SK-N-SH (cell line): ENCODE data around the gene POLR2J. TPM values are rescaled to one million over a fixed set of nuclear protein-coding genes. Genes with fewer than 3 reads are reported as not detected.

Source experiments
- CTCF ChIA-PET: fragments of 300-600, 350-600 bp; formaldehyde crosslinking; extraction: SDS; loops from one replicate; lab custom pipeline; 2021; lab: Yijun Ruan, JAX
- POLR2A ChIA-PET: fragments of 350-600 bp; sonication (Branson Sonifier 250); formaldehyde crosslinking; extraction: SDS; loops from one replicate; lab custom pipeline; 2020; ENCODE audit warnings: antibody characterized with exemption, inconsistent platforms; lab: Yijun Ruan, JAX
- DNase-seq: peaks from one replicate; pipeline ENCODE4 v3.0.0; 2012
- H2AFZ ChIP-seq: fragments of 200-600 bp; sonication (generic); 2 replicates; pipeline ENCODE4 v1.8.1; 2016; ENCODE audit warnings: antibody characterized with exemption, mild to moderate bottlenecking, low read depth
- H3F3A ChIP-seq: fragments of 200-600 bp; sonication (generic); replicated peaks from 2 replicates; pipeline ENCODE3; 2016; ENCODE audit warnings: antibody characterized with exemption, mild to moderate bottlenecking; ENCODE audit not compliant: insufficient read depth
- H3K27ac ChIP-seq, 2 experiments: fragments of 200-500 bp in 1 of 2; fragments of 200-600 bp in 1 of 2; sonication (Bioruptor generic) in 1 of 2; sonication (generic), shearing (Covaris generic) in 1 of 2; 2 replicates each; pipeline versions ENCODE4 v1.5.1 to v1.6.1; 2014 to 2016; ENCODE audit warnings: low read depth in 2 of 2, inconsistent platforms in 1 of 2, low read length in 1 of 2, mild to moderate bottlenecking in 1 of 2, mixed read lengths in 1 of 2
- H3K27me3 ChIP-seq: fragments of 200-600 bp; sonication (generic), shearing (Covaris generic); 2 replicates; pipeline ENCODE4 v1.6.1; 2016; ENCODE audit warnings: mixed run types; ENCODE audit not compliant: insufficient read depth
- H3K36me3 ChIP-seq, 2 experiments: fragments of 200-500 bp in 1 of 2; fragments of 200-600 bp in 1 of 2; sonication (Bioruptor generic) in 1 of 2; sonication (generic) in 1 of 2; replicated peaks in 1 of 2; 2 replicates each; pipeline versions ENCODE3 to v1.5.1; 2014 to 2016; ENCODE audit warnings: low read length in 1 of 2, mild to moderate bottlenecking in 1 of 2; ENCODE audit not compliant: insufficient read depth in 2 of 2, control insufficient read depth in 1 of 2
- H3K4me1 ChIP-seq, 2 experiments: fragments of 200-500 bp in 1 of 2; fragments of 200-600 bp in 1 of 2; sonication (Bioruptor generic) in 1 of 2; sonication (generic), shearing (Covaris generic) in 1 of 2; 2 replicates each; pipeline versions ENCODE4 v1.5.1 to v1.6.1; 2014 to 2016; ENCODE audit warnings: low read depth in 1 of 2, low read length in 1 of 2, mixed run types in 1 of 2; ENCODE audit not compliant: insufficient read depth in 2 of 2, control insufficient read depth in 1 of 2
- H3K4me2 ChIP-seq: fragments of 200-600 bp; sonication (generic), shearing (Covaris generic); 2 replicates; pipeline ENCODE4 v1.6.1; 2017; ENCODE audit warnings: mixed run types
- H3K4me3 ChIP-seq, 2 experiments: fragments of 200-500 bp in 1 of 2; fragments of 200-600 bp in 1 of 2; sonication (Bioruptor generic) in 1 of 2; sonication (generic), shearing (Covaris generic) in 1 of 2; 2 replicates each; pipeline versions ENCODE4 v1.5.1 to v1.8.1; 2014 to 2016; ENCODE audit warnings: low read depth in 2 of 2, inconsistent platforms in 1 of 2, low read length in 1 of 2, mild to moderate bottlenecking in 1 of 2, mixed read lengths in 1 of 2, moderate library complexity in 1 of 2
- H3K79me2 ChIP-seq: fragments of 200-600 bp; sonication (generic); 2 replicates; pipeline ENCODE4 v1.8.1; 2017; ENCODE audit warnings: mild to moderate bottlenecking; ENCODE audit not compliant: insufficient read depth
- H3K9ac ChIP-seq: fragments of 200-600 bp; sonication (generic); 2 replicates; pipeline ENCODE4 v1.6.1; 2017; ENCODE audit warnings: mixed run types
- H3K9me2 ChIP-seq: fragments of 200-600 bp; sonication (generic); 2 replicates; pipeline ENCODE4 v1.6.1; 2017; ENCODE audit warnings: mixed run types
- H3K9me3 ChIP-seq: fragments of 200-600 bp; sonication (generic); 2 replicates; pipeline ENCODE4 v1.6.1; 2017; ENCODE audit warnings: mixed run types, mild to moderate bottlenecking, moderate library complexity
- H4K20me1 ChIP-seq: fragments of 200-600 bp; sonication (generic); 2 replicates; pipeline ENCODE4 v1.6.1; 2017; ENCODE audit warnings: mild to moderate bottlenecking, mixed run types; ENCODE audit not compliant: insufficient read depth
- FOXJ3 ChIP-seq: sonication (generic); formaldehyde crosslinking; IDR thresholded peaks from 2 replicates; pipeline ENCODE4 v1.5.1; 2020; ENCODE audit warnings: mild to moderate bottlenecking, missing genetic modification reagents
- GABPA ChIP-seq: IDR thresholded peaks from 2 replicates; pipeline ENCODE4 v1.4.0; 2012; ENCODE audit warnings: low read depth, mild to moderate bottlenecking
- JUND ChIP-seq: IDR thresholded peaks from 2 replicates; pipeline ENCODE4 v1.4.0; 2012
- NRF1 ChIP-seq: IDR thresholded peaks from 2 replicates; pipeline ENCODE4 v1.6.1; 2012; ENCODE audit warnings: low read depth, mild to moderate bottlenecking, low read length
- RCOR1 ChIP-seq: fragments of 150-350 bp; IDR thresholded peaks from 2 replicates; pipeline ENCODE4 v1.6.1; 2017; ENCODE audit warnings: antibody characterized with exemption, low read length
- SIN3A ChIP-seq: IDR thresholded peaks from 2 replicates; pipeline ENCODE4 v1.6.1; 2012; ENCODE audit warnings: low read depth, mild to moderate bottlenecking, low read length, moderate library complexity, borderline replicate concordance
- WGBS: methylation state at CpG from one replicate; pipeline ENCODE4 v1.1.6; 2017; ENCODE audit warnings: low lambda C conversion rate; 5-methylcytosine and 5-hydroxymethylcytosine counted together
- polyA plus RNA-seq, 3 experiments: library from polyadenylated mRNA; depleted of rRNA; stranded (reverse); fragments of >200 nt; gene quantifications; 2 replicates each; pipeline ENCODE4 v1.2.3, GENCODE V29; 2012
- TF ChIP-seq, protein P1 (sequence below): fragments of 200-600 bp; sonication (generic); IDR thresholded peaks from 2 replicates; pipeline ENCODE4 v1.6.1; 2017; ENCODE audit warnings: antibody characterized with exemption, mild to moderate bottlenecking, moderate library complexity
- TF ChIP-seq, protein P2 (sequence below): IDR thresholded peaks from 2 replicates; pipeline ENCODE4 v1.4.0; 2012; ENCODE audit warnings: low read depth, borderline replicate concordance
- TF ChIP-seq, protein P3 (sequence below): IDR thresholded peaks from 2 replicates; pipeline ENCODE4; 2012
- TF ChIP-seq, protein P4 (sequence below): fragments of 150-350 bp; IDR thresholded peaks from 2 replicates; pipeline ENCODE4 v1.6.1; 2017; ENCODE audit warnings: antibody characterized with exemption, low read length, low read depth, borderline replicate concordance

POLR2J gene
- polyA plus RNA-seq, 1 of the 3 experiments (the other 2 are of a cell fraction) = 299 TPM

DNA sequence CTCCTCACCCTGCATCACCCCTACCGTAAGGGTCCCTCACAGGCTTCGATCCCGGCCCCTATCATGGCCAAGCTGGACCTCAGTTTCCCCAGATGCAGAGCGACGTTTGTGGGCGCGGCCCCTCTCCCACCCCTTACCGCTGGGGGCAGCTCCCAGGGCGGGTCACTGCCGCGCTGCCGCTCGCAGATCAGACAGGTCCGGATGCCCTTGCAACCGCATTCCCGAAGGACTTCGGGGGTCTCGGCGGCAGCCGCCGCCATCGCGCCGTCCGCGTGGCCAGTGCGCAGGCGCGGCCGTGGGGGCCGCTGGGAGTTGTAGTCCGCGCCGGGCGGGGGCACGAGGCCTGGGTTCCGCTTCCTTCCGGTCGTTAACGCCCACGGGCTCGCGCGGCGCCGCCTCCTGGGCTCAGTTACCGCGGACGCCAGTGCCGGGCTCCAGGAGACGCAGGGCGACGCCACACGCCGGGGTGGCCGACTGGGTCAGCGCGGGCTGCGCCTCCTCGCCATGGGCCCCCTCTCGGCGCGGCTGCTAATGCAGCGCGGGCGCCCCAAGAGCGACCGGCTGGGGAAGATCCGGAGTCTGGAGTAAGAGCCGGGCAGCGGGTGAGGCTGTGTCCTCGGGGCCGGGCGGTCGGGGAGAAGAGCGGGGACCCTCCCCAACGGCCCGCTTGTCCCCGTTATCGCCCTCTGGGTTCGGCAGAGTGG lies 14.0 kb downstream of the POLR2J start, which contains the start of the genes ALKBH4 and LRWD1 (continued):
- TF ChIP-seq, protein P1, sequence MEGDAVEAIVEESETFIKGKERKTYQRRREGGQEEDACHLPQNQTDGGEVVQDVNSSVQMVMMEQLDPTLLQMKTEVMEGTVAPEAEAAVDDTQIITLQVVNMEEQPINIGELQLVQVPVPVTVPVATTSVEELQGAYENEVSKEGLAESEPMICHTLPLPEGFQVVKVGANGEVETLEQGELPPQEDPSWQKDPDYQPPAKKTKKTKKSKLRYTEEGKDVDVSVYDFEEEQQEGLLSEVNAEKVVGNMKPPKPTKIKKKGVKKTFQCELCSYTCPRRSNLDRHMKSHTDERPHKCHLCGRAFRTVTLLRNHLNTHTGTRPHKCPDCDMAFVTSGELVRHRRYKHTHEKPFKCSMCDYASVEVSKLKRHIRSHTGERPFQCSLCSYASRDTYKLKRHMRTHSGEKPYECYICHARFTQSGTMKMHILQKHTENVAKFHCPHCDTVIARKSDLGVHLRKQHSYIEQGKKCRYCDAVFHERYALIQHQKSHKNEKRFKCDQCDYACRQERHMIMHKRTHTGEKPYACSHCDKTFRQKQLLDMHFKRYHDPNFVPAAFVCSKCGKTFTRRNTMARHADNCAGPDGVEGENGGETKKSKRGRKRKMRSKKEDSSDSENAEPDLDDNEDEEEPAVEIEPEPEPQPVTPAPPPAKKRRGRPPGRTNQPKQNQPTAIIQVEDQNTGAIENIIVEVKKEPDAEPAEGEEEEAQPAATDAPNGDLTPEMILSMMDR = peak; percentile 16; the same call in 1 of the 2 replicates
- TF ChIP-seq GABPA (peak; percentile 90), FOXJ3 (no peak), NRF1 (peak; percentile 92), RCOR1 (no peak), JUND (no peak)
- TF ChIP-seq, protein P2, sequence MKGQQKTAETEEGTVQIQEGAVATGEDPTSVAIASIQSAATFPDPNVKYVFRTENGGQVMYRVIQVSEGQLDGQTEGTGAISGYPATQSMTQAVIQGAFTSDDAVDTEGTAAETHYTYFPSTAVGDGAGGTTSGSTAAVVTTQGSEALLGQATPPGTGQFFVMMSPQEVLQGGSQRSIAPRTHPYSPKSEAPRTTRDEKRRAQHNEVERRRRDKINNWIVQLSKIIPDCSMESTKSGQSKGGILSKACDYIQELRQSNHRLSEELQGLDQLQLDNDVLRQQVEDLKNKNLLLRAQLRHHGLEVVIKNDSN = peak; percentile 75
- TF ChIP-seq, protein P3, sequence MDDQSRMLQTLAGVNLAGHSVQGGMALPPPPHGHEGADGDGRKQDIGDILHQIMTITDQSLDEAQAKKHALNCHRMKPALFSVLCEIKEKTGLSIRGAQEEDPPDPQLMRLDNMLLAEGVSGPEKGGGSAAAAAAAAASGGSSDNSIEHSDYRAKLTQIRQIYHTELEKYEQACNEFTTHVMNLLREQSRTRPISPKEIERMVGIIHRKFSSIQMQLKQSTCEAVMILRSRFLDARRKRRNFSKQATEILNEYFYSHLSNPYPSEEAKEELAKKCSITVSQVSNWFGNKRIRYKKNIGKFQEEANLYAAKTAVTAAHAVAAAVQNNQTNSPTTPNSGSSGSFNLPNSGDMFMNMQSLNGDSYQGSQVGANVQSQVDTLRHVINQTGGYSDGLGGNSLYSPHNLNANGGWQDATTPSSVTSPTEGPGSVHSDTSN = no peak

GRCh38 chr7:102463841-102464576 lies 14.7 kb downstream of the POLR2J start:
- DNase-seq = peak; percentile 76

More at GRCh38 chr7:102463841-102464576, 14.7 kb downstream of the POLR2J start:
- H4K20me1 ChIP-seq = peaks cover 4% of the 10 kb centered on the region; the same call in 1 of the 2 replicates
- WGBS = 9% methylated on average over 21 of the region's 24 CpGs
- H3K36me3 ChIP-seq = peaks cover 10 to 16% of the 10 kb centered on the region in 2 experiments
- no peaks in the 10 kb centered on the region for H3K9me2 ChIP-seq
- ChIA-PET CTCF (interaction anchor here (0.9 to 3.6 kb wide), 10 partner anchors 8 to 185 kb away, joined by 3 to 19 read pairs (median 5); no protein-coding TSS in a partner anchor), POLR2A (interaction anchor here (0.9 to 2.6 kb wide), 4 partner anchors 9 to 68 kb away, joined by 4 to 12 read pairs (median 8); partner anchors contain the start of gene PRKRIP1)
- no peaks in the 10 kb centered on the region for H3K27me3 ChIP-seq
- no peaks in the 10 kb centered on the region for H3K9me3 ChIP-seq
- peak overlapping the region; percentile 91 for H2AFZ ChIP-seq
- peaks cover 5% of the 10 kb centered on the region for H3F3A ChIP-seq
- peak overlapping the region; percentile 90 for H3K9ac ChIP-seq
- H3K79me2 ChIP-seq = peaks cover 49% of the 10 kb centered on the region
- H3K4me3 ChIP-seq = peak overlapping the region; percentile 86 to 99
- TF ChIP-seq RCOR1 (no peak), SIN3A (no peak)
- TF ChIP-seq, protein P4, sequence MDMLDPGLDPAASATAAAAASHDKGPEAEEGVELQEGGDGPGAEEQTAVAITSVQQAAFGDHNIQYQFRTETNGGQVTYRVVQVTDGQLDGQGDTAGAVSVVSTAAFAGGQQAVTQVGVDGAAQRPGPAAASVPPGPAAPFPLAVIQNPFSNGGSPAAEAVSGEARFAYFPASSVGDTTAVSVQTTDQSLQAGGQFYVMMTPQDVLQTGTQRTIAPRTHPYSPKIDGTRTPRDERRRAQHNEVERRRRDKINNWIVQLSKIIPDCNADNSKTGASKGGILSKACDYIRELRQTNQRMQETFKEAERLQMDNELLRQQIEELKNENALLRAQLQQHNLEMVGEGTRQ = no peak
- TF ChIP-seq, protein P2 = no peak
- peaks cover 5 to 11% of the 10 kb centered on the region in 2 experiments; a peak in 2 of 4 replicates for H3K4me1 ChIP-seq
- peak overlapping the region; percentile 67 to 79; a peak in 2 of 4 replicates for H3K27ac ChIP-seq
- H3K4me2 ChIP-seq = peak overlapping the region; percentile 89
